ENCODE measurements around the gene PGM2L1.
A peak's percentile ranks its signal among the peaks of the same experiment; 100 is the strongest.
"Not testable (repeated sequence)": the region's sequence is repeated elsewhere in the genome, so short reads cannot be mapped to it uniquely, and the experiment has no call there.

The PGM2L1 gene

GRCh38 chr11:74398244-74399159, at the start of gene PGM2L1:
Gene PGM2L1, minus strand, starts transcription at chr11:74398433. Its CDS starts 272 bp downstream, at chr11:74398161.
- DNase-seq = peak; percentile 93 to 96

GRCh38 chr11:74447720-74448119, 49.5 kb upstream of the PGM2L1 start:
- DNase-seq = no peak

- no peak for DNase-seq
Observed at GRCh38 chr11:74446532-74446938, 48.3 kb upstream of the PGM2L1 start.

DNA sequence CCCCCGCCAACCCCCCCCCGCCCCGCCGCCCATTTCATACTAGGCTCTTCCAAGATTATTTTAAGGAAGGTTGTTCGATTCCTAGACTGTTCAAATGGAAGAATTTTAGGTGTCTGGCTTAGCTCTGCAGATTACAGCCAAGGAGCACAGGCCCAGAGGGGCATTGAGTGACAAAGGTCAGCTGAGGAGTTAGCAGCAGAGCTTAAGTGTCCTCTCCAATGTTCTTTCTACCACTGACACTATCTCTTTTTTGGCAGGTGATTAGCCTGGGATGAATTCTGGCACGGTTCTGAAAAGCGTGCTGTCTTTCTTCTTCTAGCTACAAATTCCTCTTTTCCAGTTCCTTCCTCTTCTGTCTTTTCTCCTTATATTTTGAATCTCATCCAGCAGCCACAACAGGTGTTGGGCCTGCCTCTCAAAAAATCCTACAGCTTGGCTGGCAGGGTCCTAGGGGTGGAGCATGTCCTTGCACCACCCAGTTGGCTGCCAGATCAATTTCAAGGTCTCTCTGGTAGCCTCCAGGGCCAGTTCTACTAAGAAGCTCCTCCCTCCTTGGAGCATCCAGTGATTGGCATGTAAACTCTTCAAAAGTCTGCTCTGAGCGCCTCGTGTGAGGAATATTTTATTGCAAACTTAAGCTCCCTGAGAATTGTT, 46.1 kb upstream of the PGM2L1 start:
- DNase-seq = peak in 1 of 2 experiments; percentile 58

DNA sequence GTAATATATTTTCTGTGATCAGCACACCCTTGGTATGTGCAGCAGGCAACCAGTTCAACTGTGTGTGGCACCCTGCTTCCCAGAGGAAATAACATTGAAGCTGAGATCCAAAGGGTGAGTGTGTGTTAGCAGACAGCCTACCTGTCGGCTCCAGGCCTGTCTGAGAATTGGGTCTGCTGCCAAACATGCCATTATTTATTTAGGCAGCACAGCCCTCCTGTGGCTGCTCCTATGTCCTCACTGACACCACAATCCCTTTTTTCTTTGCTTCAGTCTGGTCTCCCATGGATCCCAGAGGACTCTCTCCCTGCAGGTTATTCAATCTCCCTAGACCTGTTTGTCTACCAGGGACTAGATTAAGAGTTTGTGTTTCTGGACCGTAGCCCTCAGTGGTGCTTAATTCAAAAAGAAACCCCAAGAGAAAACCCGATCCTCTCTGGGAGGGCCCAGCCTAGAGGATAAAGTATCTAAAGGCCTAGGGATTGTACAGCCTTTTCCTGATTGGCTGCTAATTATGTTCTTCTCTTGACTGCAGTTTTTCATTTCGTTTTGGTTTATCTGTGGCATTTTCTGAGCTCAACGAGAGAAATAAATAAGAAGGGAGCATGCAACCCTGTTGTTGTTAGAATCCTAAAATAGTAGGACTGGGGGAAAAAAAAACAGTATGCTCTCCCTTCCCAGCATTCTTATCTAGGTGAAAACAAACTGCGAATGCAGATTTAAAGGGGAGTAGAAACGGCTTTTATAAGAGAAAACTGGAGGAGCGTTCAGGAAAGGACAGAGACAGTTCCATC, 45.0 kb upstream of the PGM2L1 start:
- DNase-seq = peak in 1 of 2 experiments; percentile 34

DNA sequence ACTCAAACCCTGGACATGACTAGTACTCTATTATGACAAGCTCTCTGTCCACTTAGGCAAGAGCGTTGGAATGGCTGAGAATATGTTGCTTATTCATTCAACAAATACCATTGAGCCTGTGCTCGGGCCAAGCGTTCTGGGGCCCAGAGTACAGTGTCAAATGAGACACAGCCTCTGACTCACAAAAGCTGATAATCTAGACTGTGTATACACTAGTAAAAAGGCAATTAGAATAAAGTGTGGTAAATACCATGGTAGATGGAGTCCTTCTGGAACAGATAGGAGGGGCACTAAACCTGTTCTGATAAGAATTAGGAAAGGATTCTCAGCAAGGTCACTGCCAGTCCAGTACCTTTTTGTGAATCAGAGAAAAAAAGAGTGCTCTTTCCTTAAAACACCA, 44.4 kb upstream of the PGM2L1 start:
- no peak for DNase-seq

DNA sequence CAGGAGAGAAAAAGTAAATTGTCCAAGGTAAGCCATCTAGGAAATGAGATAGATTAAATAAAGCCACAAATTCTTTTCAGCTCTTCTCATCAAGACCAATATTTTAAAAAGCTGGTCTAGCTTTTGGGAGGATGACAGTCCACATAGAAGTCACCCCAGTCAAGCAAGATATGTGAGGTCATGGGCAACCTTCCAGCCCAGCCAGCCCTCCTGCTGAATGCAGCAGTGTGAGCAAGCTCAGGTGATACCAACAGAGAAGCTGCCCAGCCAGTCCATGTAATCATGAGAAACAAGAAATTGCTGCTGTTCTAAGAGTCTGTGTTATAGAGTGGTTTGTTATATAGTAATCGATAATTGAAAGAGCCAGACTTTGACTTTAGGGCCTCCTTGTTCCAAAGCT, 40.4 kb upstream of the PGM2L1 start:
- no peak for DNase-seq

DNA sequence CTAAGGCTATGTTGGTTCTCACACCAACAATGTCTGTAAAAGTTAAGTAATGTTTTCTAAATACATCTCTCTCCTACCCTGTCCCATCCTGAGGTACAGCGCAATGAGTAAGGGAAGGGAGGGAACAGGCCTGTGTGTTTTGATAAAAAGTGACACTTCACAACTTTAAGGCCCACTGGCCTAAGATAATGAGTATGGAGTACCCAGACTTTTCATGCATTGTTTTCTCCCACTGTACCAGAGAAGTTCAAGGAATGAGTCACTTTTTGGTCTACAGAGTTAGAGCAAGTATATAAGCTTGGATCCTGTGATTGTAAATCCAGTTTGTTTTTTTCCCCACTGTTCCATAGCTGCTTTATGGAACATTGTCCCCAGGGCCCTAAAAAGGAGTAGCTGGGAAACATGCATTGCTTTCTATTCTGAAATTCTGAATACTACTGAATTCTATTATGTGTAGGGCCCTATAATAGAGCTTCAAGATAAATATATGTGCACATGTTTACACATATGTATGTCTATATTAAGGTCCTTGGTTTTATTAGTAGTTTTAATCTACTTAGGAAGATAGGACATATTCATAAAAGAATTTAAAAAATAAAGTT, 39.3 kb upstream of the PGM2L1 start:
- DNase-seq = no peak

DNA sequence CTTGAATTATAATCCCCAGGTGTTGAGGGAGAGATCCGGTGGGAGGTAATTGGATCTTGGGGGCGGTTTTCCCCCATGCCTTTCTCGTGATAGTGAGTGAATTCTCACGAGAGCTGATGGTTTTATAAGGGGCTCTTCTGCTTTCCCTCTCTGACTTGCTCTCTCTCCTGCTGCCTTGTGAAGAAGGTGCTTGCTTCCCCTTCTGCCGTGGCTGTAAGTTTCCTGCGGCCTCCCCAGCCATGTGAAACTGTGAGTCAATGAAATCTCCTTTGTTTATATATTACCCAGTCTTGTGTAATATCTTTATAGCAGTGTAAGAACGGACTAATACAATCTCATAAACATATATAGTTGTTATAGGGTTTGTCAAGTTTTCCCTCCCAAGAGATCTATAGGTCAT, 36.3 kb upstream of the PGM2L1 start:
- no peak for DNase-seq

- no peak for DNase-seq
Observed at GRCh38 chr11:74429205-74429604, 31.0 kb upstream of the PGM2L1 start.

GRCh38 chr11:74427384-74427886, 29.2 kb upstream of the PGM2L1 start:
- DNase-seq = no peak

GRCh38 chr11:74425100-74425499, 26.9 kb upstream of the PGM2L1 start:
- DNase-seq = no peak

DNA sequence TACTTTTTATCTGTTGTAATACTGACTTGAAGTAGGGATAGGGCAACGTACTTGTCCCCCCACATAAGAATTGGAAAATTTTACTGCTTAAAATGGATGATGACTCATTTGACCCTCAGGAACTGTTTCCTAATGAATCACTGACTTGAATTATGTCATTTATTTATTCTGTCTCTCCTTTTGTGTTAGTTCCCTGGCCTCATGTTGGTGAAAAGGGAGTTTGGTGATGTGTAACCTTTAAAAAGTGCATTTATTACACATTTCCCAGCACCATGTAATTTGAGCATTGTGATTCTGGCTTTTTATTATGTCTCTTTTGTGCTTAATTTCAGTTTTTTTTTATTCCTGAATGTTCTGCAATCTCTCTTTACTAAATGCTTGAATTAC, 20.3 kb upstream of the PGM2L1 start:
- no peak for DNase-seq

- no peak for DNase-seq
Observed at GRCh38 chr11:74417860-74418508, 19.8 kb upstream of the PGM2L1 start.

GRCh38 chr11:74417379-74417804, 19.2 kb upstream of the PGM2L1 start:
- DNase-seq = no peak

DNA sequence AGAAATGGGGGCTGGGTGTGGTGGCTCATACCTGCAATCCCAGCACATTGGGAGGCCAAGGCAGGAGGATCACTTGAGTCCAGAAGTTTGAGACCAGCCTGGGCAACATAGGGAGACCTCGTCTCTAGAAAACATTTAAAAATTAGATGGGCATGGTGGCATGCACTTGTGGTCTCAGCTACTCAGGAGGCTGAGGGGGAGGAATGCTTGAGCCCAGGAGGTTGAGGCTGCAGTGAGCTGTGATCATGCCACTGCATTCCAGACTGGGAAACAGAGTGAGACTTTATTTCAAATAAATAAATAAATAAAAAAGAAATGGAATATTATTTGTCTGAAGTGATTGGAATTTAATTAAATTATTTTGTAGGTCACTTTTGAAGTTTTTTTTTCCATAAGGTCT, 18.7 kb upstream of the PGM2L1 start:
- not testable (repeated sequence) for DNase-seq

GRCh38 chr11:74412733-74413359, 14.6 kb upstream of the PGM2L1 start:
- DNase-seq = no peak

DNA sequence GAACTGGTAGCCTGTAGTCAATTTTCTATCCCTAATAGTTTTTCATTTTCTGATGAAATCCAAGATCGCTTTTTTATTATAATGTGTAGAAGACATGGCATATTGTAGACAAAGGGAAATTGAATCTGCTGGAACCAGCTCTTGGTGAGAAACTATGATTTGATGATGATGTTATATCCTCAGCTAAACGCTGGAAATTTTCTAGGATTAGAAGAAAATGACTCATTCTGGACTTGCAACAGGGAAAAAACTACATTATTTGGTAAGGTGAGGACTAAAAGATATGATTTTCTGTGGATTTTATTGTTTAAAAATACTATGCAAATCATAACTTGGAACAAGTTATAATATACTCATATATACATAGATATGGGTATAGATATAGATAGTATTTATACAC, 14.1 kb upstream of the PGM2L1 start:
- DNase-seq = no peak

GRCh38 chr11:74409633-74410032, 11.4 kb upstream of the PGM2L1 start:
- no peak for DNase-seq

GRCh38 chr11:74403607-74404321, 5.5 kb upstream of the PGM2L1 start:
- DNase-seq = no peak

GRCh38 chr11:74400606-74401005, 2.4 kb upstream of the PGM2L1 start:
- DNase-seq = no peak
